Transverse colon (tissue), 3 donors: ENCODE results near the gene PSMB3.

ENCODE experiments used
- CTCF ChIP-seq, 5 experiments: fragments of 200-600 bp in 3 of 5; fragments of 450-650 bp in 2 of 5; sonication (generic) in 3 of 5; IDR thresholded peaks; 1 replicate in 2 of 5; 2 replicates in 3 of 5; pipeline ENCODE4 v1.5.1; 2016 to 2017; ENCODE audit warnings: antibody characterized with exemption in 5 of 5, inconsistent platforms in 3 of 5, mild to moderate bottlenecking in 2 of 5, moderate library complexity in 1 of 5
- EP300 ChIP-seq: sonication (generic); formaldehyde crosslinking; IDR thresholded peaks from one replicate; pipeline ENCODE4 v1.6.1; 2017; ENCODE audit warnings: antibody characterized with exemption, low read depth
- POLR2A ChIP-seq: fragments of 450-650 bp; IDR thresholded peaks from one replicate; pipeline ENCODE4 v1.6.1; 2016; ENCODE audit warnings: antibody characterized with exemption, mild to moderate bottlenecking, moderate library complexity

GRCh38 chr17:38731526-38732294 is 20.8 kb upstream of the PSMB3 start:
- no peak for TF ChIP-seq CTCF (IDR thresholded peaks at IDR 0.05)
- TF ChIP-seq POLR2A, result no peak
- no peak for TF ChIP-seq EP300
